IgD-negative memory B cell (primary cell): ENCODE results near the gene POPDC2. TPM values are rescaled to one million over a fixed set of nuclear protein-coding genes. Genes with fewer than 3 reads are reported as not detected.

Source experiments
- H3K27ac Mint-ChIP-seq, 3 donors: one replicate each; pipeline ENCODE4 v1.8.0; 2020 to 2022; ENCODE audit warnings: mild to moderate bottlenecking in 3 of 3, mixed read lengths in 3 of 3, moderate library complexity in 1 of 3
- H3K27me3 Mint-ChIP-seq: one replicate; pipeline ENCODE4 v1.8.0; 2021; ENCODE audit warnings: mixed read lengths
- H3K36me3 Mint-ChIP-seq: one replicate; pipeline ENCODE4 v1.8.0; 2020; ENCODE audit warnings: mild to moderate bottlenecking, mixed read lengths
- H3K4me1 Mint-ChIP-seq, 3 donors: one replicate each; pipeline ENCODE4 v1.8.0; 2020 to 2022; ENCODE audit warnings: mixed read lengths in 3 of 3, mild to moderate bottlenecking in 1 of 3
- H3K4me3 Mint-ChIP-seq, 4 donors: one replicate each; pipeline ENCODE4 v1.8.0; 2020 to 2022; ENCODE audit warnings: mild to moderate bottlenecking in 4 of 4, mixed read lengths in 4 of 4, moderate library complexity in 3 of 4
- H3K9me3 Mint-ChIP-seq, 3 donors: one replicate each; pipeline ENCODE4 v1.8.0; 2020 to 2021; ENCODE audit warnings: mixed read lengths in 3 of 3, mild to moderate bottlenecking in 1 of 3
- polyA plus RNA-seq: library from polyadenylated mRNA; unstranded; fragments of 300-500 nt; fragmentation: Illumina TruSeq; gene quantifications from one replicate; pipeline ENCODE4 v1.2.3, GENCODE V29; 2021

POPDC2 gene
- polyA plus RNA-seq, 1 donor from 2014 or later, result 2.2 TPM

GRCh38 chr3:119637679-119638477 is 22.5 kb downstream of the POPDC2 start:
- Mint-ChIP-seq H3K27me3 (no peaks in the 10 kb centered on the region), H3K4me3 (peak overlapping the region; percentile 60 to 95 (median 88)), H3K36me3 (peaks cover 2% of the 10 kb centered on the region), H3K27ac (peak overlapping the region; percentile 32 to 91 (median 87)), H3K9me3 (no peaks in the 10 kb centered on the region), H3K4me1 (peaks cover 16 to 20% (median 20%) of the 10 kb centered on the region in 3 donors)

- no peaks in the 10 kb centered on the region for H3K27me3 Mint-ChIP-seq
- no peaks in the 10 kb centered on the region for H3K36me3 Mint-ChIP-seq
- no peak overlapping the region for H3K4me3 Mint-ChIP-seq
- no peaks in the 10 kb centered on the region for H3K9me3 Mint-ChIP-seq
- peaks cover 16 to 22% (median 22%) of the 10 kb centered on the region in 3 donors for H3K4me1 Mint-ChIP-seq
- no peak overlapping the region for H3K27ac Mint-ChIP-seq
Measured at GRCh38 chr3:119636891-119637611, 23.3 kb downstream of the POPDC2 start.

DNA sequence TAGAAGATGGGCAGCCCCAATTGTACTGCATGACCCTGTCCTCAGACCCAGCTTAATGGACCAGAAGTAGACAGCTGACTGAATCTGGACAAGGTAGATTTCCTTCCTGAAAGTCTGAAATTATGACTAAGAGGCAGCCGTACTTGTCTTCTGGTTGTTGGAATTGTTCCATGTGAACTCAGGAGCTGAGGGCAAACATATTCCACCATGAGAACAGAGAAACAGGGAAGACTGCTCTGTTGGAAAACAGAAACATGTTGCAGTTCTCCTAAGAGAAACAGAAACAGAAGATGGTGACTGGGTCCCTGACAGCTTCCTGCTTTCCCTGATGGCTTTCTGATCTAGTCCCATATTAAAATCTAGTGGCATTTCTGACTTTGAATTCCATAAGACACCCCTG is 24.1 kb downstream of the POPDC2 start:
- no peaks in the 10 kb centered on the region for H3K36me3 Mint-ChIP-seq
- H3K27ac Mint-ChIP-seq, result no peak overlapping the region
- peaks cover 16 to 22% (median 22%) of the 10 kb centered on the region in 3 donors for H3K4me1 Mint-ChIP-seq
- H3K9me3 Mint-ChIP-seq, result no peaks in the 10 kb centered on the region
- H3K27me3 Mint-ChIP-seq, result no peaks in the 10 kb centered on the region
- H3K4me3 Mint-ChIP-seq, result no peak overlapping the region

DNA sequence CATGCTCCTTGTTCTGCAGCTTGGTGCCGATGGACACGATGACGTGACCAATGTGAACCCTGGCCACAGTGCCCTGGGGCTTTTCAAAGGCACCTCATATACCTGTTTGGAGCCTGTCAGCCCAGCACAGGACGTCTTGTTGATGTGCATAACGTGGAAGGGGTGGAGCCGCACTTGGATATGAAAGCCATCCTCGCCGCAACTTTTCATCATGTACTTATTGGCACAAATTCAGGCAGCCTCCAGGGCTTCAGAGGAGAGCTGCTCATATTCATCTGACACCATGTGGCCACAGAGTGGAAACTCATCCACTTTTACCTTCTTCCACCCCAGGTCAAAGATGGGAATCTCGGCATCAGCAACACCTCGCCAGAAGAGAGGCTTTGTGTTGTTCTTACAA is 24.7 kb downstream of the POPDC2 start:
- Mint-ChIP-seq H3K36me3 (no peaks in the 10 kb centered on the region), H3K27ac (no peak overlapping the region), H3K9me3 (no peaks in the 10 kb centered on the region), H3K4me3 (no peak overlapping the region), H3K27me3 (no peaks in the 10 kb centered on the region), H3K4me1 (peaks cover 16 to 24% (median 22%) of the 10 kb centered on the region in 3 donors)

GRCh38 chr3:119632829-119633228 is 27.6 kb downstream of the POPDC2 start:
- H3K27ac Mint-ChIP-seq, result no peak overlapping the region
- H3K36me3 Mint-ChIP-seq, result no peaks in the 10 kb centered on the region

DNA sequence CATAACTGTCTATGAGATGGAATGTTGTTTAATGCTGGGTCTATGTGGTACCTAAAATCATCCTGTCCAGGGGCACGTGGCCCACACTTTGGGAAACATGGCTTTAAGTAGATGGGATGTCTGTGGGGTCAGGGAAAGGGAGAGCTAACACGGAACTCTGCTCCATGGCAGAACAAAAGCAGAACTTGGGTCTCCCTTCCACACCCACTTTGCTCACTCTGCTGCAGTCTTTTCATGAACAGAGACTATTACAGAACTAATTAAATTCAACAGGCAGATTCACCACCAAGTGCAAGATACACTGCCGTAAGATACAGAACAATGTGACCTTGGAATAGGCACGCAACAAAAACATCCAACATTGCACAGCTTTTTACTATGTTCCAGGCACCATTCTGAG is 28.2 kb downstream of the POPDC2 start:
- no peaks in the 10 kb centered on the region for H3K36me3 Mint-ChIP-seq
- no peaks in the 10 kb centered on the region for H3K9me3 Mint-ChIP-seq
- peaks cover 20 to 28% (median 27%) of the 10 kb centered on the region in 3 donors for H3K4me1 Mint-ChIP-seq
- no peak overlapping the region for H3K4me3 Mint-ChIP-seq
- no peaks in the 10 kb centered on the region for H3K27me3 Mint-ChIP-seq
- H3K27ac Mint-ChIP-seq, result no peak overlapping the region

More at GRCh38 chr3:119632829-119633228, 27.6 kb downstream of the POPDC2 start:
- H3K27me3 Mint-ChIP-seq, result no peaks in the 10 kb centered on the region
- no peaks in the 10 kb centered on the region for H3K9me3 Mint-ChIP-seq
- H3K4me3 Mint-ChIP-seq, result no peak overlapping the region
- peaks cover 18 to 26% (median 23%) of the 10 kb centered on the region in 3 donors for H3K4me1 Mint-ChIP-seq

GRCh38 chr3:119631516-119631915 is 28.9 kb downstream of the POPDC2 start:
- Mint-ChIP-seq H3K27ac (no peak overlapping the region), H3K36me3 (no peaks in the 10 kb centered on the region), H3K27me3 (no peaks in the 10 kb centered on the region), H3K4me1 (peaks cover 26 to 34% (median 33%) of the 10 kb centered on the region in 3 donors), H3K9me3 (no peaks in the 10 kb centered on the region), H3K4me3 (no peak overlapping the region)

DNA sequence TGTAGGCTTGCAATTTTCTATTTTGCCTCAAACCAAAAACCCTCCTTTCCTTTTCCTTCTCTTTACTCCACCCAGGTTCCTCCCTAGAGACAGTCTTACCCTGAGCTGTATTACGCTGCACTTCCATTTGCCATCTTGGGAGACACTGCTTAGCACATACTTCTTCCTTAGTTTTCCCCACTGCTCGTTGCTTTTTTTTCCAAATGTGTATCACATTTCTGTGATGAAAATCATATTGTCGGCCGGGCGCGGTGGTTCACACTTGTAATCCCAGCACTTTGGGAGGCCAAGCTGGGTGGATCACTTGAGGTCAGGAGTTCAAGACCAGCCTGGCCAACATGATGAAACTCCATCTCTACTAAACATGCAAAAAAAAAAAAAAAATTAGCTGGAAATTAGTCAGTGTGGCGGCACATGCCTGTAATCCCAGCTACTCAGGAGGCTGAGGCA is 29.5 kb downstream of the POPDC2 start:
- Mint-ChIP-seq H3K36me3 (no peaks in the 10 kb centered on the region), H3K27ac (no peak overlapping the region), H3K27me3 (no peaks in the 10 kb centered on the region), H3K4me3 (peak overlapping the region in 1 of 4 donors; percentile 60), H3K9me3 (no peaks in the 10 kb centered on the region), H3K4me1 (peaks cover 28 to 37% (median 36%) of the 10 kb centered on the region in 3 donors)

DNA sequence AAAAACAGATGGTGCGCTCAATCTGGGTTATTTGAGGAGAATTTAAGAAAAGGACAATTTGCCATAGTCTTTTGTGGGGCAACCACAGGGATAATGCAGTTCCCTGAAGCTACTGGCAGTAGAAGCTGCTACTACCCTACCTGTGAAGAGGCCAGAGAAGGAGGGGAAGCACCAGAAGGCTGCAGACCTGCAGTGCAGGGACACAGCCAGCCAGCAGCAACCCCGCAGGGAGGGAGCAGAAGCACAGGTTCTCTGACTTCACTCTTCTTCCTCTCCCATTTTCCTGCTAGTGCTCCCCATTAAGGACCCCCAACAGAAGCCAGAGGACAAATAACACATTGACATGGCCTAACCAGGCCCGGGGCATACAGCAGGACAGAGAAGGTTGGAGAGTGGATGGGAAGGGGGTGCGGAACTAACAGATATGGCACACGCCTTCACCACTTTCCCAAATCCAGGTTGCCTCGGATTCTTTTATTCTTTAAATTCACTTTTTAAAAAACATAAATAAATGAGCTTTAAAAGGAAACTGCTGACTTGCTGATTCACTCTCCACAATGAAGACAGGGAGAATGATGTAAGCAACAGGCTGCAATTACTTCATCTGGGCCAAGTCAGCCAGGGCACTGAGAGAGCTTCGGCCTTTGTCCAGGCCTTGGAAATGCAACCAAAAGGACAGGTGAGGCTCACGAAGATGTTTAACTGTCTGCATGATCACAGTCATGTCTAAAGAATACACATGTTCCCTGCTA is 30.1 kb downstream of the POPDC2 start:
- peak overlapping the region in 1 of 3 donors; percentile 82 for H3K27ac Mint-ChIP-seq
- no peaks in the 10 kb centered on the region for H3K27me3 Mint-ChIP-seq
- peak overlapping the region in 1 of 4 donors; percentile 60 for H3K4me3 Mint-ChIP-seq
- no peaks in the 10 kb centered on the region for H3K36me3 Mint-ChIP-seq
- peaks cover 30 to 41% (median 37%) of the 10 kb centered on the region in 3 donors for H3K4me1 Mint-ChIP-seq
- H3K9me3 Mint-ChIP-seq, result no peaks in the 10 kb centered on the region

DNA sequence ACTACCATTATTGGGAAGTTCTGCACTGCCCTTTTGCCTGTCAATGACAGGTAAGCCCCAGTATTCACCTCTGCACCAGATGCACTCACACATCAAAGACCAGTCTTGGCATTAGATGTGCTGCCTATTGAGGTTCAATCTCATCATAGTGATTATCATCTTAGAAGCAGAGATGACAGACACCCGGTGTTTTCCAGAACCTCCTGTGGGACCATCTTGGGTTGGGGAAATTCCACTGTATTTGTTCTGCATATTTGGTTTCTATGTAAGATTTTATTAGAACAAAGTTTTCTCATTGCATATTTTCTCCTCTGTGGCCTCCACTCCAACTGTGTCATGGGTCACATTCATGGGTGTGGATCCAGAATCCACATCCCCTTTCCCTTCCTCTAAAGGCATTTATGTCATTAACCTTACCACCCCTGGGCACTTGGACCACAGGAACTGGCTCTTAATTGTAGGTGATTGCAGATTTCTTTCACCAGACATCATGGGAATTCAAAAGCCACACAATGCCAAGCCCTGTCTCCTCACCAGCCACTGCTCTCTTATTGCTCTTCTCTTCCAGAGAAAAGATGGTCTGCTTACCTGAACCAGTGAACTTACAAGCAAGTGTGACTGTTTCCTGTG is 31.5 kb downstream of the POPDC2 start:
- Mint-ChIP-seq H3K9me3 (no peaks in the 10 kb centered on the region), H3K27me3 (no peaks in the 10 kb centered on the region), H3K27ac (peak overlapping the region; percentile 43 to 95 (median 64)), H3K4me1 (peaks cover 35 to 42% (median 41%) of the 10 kb centered on the region in 3 donors), H3K4me3 (peak overlapping the region; percentile 44 to 91 (median 60)), H3K36me3 (no peaks in the 10 kb centered on the region)

DNA sequence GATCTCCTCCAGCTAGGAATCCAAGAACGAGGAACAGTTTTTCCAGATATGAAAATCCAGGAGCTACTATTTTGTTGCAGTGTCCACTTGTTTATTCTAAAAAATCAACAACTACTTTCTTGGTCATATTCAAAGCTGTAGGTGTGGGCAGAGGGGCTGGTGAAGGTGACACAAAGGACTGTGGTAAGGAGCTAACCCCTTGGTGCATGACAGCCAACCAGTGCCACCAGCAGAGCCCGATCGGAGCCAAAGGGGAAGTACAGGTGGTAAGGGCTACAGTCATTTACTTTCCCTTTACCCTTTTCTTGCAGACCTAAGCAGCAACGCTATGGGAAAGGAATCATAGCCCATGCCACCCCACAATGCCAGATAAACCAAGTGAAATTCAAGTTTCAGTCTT is 32.0 kb downstream of the POPDC2 start:
- peak overlapping the region; percentile 43 to 95 (median 64) for H3K27ac Mint-ChIP-seq
- H3K4me1 Mint-ChIP-seq, result peaks cover 35 to 41% (median 40%) of the 10 kb centered on the region in 3 donors
- no peaks in the 10 kb centered on the region for H3K9me3 Mint-ChIP-seq
- no peaks in the 10 kb centered on the region for H3K36me3 Mint-ChIP-seq
- no peaks in the 10 kb centered on the region for H3K27me3 Mint-ChIP-seq
- H3K4me3 Mint-ChIP-seq, result peak overlapping the region; percentile 44 to 91 (median 60)

GRCh38 chr3:119627461-119627860 is 32.9 kb downstream of the POPDC2 start:
- no peaks in the 10 kb centered on the region for H3K36me3 Mint-ChIP-seq
- peak overlapping the region; percentile 64 to 95 (median 76) for H3K27ac Mint-ChIP-seq
- peak overlapping the region; percentile 58 to 91 (median 68) for H3K4me3 Mint-ChIP-seq
- H3K4me1 Mint-ChIP-seq, result peaks cover 35 to 41% (median 40%) of the 10 kb centered on the region in 3 donors
- no peaks in the 10 kb centered on the region for H3K27me3 Mint-ChIP-seq
- no peaks in the 10 kb centered on the region for H3K9me3 Mint-ChIP-seq

GRCh38 chr3:119626196-119626595 is 34.2 kb downstream of the POPDC2 start:
- Mint-ChIP-seq H3K9me3 (no peaks in the 10 kb centered on the region), H3K36me3 (no peaks in the 10 kb centered on the region), H3K27me3 (no peaks in the 10 kb centered on the region), H3K4me3 (peak overlapping the region in 1 of 4 donors; percentile 28), H3K4me1 (peaks cover 33 to 41% (median 39%) of the 10 kb centered on the region in 3 donors), H3K27ac (peak overlapping the region in 1 of 3 donors; percentile 30)

GRCh38 chr3:119625451-119626153 is 34.8 kb downstream of the POPDC2 start:
- H3K9me3 Mint-ChIP-seq, result no peaks in the 10 kb centered on the region
- no peak overlapping the region for H3K27ac Mint-ChIP-seq
- no peaks in the 10 kb centered on the region for H3K36me3 Mint-ChIP-seq
- peak overlapping the region in 3 of 4 donors; percentile 6 to 43 (median 28) for H3K4me3 Mint-ChIP-seq
- no peaks in the 10 kb centered on the region for H3K27me3 Mint-ChIP-seq
- H3K4me1 Mint-ChIP-seq, result peaks cover 33 to 41% (median 37%) of the 10 kb centered on the region in 3 donors
